Amniotic stem cell (primary cell): Measurements from ENCODE around the gene MTG2.

Experiments used
- DNase-seq: peaks from one replicate; lab custom pipeline; 2025; lab: John Stamatoyannopoulos, UW

The MTG2 gene

GRCh38 chr20:62203378-62204030 lies 20.7 kb downstream of the MTG2 start:
- no peak for DNase-seq

- no peak for DNase-seq
These were observed 23.0 kb downstream of the MTG2 start for GRCh38 chr20:62205618-62206387.

GRCh38 chr20:62206388-62206775 lies 23.6 kb downstream of the MTG2 start:
- DNase-seq = no peak

- no peak for DNase-seq
These were observed 25.4 kb downstream of the MTG2 start for GRCh38 chr20:62208061-62208794.

- no peak for DNase-seq
These were observed 26.2 kb downstream of the MTG2 start for GRCh38 chr20:62208795-62209755.

GRCh38 chr20:62209850-62210495 lies 27.1 kb downstream of the MTG2 start:
- no peak for DNase-seq

GRCh38 chr20:62210496-62210855 lies 27.6 kb downstream of the MTG2 start:
- no peak for DNase-seq

GRCh38 chr20:62211216-62211615 lies 28.4 kb downstream of the MTG2 start:
- no peak for DNase-seq

- DNase-seq = no peak
These were observed 29.0 kb downstream of the MTG2 start for GRCh38 chr20:62211769-62212288.

- no peak for DNase-seq
These were observed 29.5 kb downstream of the MTG2 start for GRCh38 chr20:62212299-62212698.

- no peak for DNase-seq
These were observed 31.2 kb downstream of the MTG2 start for GRCh38 chr20:62214067-62214466.

GRCh38 chr20:62215020-62215990 lies 32.5 kb downstream of the MTG2 start:
- DNase-seq = no peak

GRCh38 chr20:62215991-62216635 lies 33.3 kb downstream of the MTG2 start:
- DNase-seq = no peak

- DNase-seq = no peak
These were observed 34.1 kb downstream of the MTG2 start for GRCh38 chr20:62216636-62217566.

- DNase-seq = no peak
These were observed 35.3 kb downstream of the MTG2 start for GRCh38 chr20:62217913-62218773.

GRCh38 chr20:62219101-62219991 lies 36.5 kb downstream of the MTG2 start:
- no peak for DNase-seq
